A204.1 (cell line): ENCODE measurements around the gene EIF4G3.
"Not testable (repeated sequence)": the region's sequence is repeated elsewhere in the genome, so short reads cannot be mapped to it uniquely, and the experiment has no call there.

Source experiments
- FAIRE-seq: peaks from 2 replicates; lab custom pipeline; 2012; peaks lifted over from hg19 to GRCh38; lab: Jason Lieb, UNC

Gene EIF4G3

DNA sequence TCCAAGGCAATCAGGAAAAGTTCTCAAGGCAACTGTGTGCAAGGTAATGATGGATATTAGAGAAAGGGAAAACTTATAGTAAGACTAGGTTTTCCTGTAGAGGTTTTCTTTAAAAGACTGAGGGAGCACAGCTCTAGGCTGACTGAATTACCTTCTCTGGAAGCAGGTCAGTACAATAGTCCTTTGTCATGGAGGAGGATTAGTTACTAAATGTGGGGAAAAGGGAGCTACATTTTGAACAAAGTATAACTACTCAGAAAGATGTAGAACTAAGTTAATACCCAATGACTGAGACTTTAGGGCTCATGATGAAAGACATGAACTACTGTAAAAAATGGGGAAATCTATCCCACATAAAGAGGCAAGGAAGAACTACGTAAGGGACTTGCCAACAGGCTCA is 241.0 kb downstream of the EIF4G3 start:
- FAIRE-seq, result no peak

DNA sequence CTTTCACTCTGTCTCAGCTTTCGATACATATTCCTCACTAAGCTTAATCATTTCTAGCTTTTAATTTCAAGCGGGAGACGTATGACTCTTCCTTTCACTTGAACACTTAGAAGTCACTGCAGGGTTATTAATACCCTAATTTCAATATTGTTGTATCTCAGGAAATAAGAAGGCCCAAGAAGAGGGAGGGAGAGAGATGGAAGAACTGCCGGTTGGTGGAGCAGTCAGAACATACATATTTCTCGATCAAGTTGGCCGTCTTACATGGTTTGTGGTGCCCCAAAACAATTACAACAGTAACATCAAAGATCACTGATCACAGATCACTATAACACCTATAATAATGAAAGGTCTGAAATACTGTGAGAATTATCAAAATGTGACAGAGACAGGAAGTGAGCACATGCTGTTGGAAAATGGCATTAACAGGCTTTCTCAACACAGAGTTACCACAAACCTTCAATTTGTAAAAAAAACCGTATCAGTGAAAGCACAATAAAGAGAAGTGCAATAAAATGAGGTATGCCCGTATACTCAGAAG is 244.2 kb downstream of the EIF4G3 start:
- no peak for FAIRE-seq

DNA sequence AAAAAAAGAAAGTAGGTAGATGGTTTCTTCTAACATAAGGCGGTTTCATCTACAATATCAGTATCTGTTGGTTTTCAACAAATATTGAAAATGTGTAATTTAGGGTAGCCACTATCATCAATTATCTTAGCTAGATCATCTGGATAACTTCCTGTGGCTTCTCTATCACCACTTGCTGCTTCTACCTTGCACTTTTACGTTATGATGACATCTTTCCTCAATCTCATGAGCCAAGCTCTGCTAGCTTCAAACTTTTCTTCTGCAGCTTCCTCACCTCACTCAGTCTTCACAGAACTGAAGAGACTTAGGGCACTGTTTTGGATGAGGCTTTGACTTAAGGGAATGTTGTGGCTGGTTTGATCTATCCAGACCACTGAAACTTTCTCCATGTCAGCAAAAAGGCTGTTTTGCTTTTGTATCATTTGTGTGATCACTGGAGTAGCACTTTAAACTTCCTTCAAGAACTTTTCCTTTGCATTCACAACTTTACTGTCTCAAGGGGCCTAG is 244.7 kb downstream of the EIF4G3 start:
- FAIRE-seq, result no peak

DNA sequence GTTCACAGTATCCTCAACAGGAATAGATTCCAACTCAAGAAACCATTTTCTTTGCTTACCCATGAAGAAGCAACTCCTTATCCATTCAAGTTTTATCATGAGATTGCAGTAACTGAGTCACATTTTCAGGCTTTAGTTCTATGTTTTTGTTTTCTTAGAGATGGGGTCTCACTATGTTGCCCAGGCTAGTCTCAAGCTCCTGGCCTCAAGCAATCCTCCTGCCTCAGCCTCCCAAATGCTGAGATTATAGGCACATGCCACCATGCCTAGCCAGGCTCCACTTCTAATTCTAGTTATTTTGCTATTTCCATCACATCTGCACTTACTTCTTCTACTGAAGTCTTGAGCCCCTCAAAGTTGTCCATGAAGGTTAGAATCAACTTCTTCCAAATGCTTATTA is 246.3 kb downstream of the EIF4G3 start:
- FAIRE-seq, result no peak

DNA sequence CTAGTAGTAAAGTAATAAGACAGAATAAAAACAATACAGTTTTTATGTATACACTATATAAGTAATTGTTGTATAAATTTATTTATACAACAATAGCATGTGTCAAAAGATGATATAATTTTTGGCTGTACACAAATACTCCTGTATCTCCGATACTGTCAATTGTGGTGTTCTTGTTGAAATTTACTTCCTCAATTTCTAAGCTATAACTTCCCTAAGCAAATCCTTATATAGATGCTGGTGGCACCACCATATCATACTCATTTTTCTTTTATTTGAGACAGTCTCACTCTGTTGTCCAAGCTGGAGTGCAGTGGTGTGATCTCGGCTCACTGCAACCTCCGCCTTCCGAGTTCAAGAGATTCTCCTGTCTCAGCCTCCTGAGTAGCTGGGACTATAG is 248.6 kb downstream of the EIF4G3 start:
- FAIRE-seq, result no peak

DNA sequence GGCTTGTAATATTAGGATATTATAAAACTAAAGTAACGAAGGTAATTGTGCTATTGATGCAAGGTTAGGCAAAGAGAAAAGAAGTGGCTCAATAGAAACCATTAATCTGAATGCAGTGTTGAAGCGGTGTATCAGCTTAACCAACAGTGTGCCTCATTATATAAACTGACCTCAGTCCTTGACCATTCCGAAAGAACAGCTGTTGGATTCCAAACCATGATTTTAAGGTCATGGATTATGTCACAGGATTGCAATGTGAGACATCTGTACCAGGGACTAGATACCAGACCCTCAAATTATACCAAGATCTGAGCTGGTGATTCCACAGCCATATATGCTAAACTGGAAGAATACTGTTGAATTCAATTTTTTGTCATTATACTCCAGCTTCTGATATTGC is 255.4 kb downstream of the EIF4G3 start:
- FAIRE-seq, result no peak

DNA sequence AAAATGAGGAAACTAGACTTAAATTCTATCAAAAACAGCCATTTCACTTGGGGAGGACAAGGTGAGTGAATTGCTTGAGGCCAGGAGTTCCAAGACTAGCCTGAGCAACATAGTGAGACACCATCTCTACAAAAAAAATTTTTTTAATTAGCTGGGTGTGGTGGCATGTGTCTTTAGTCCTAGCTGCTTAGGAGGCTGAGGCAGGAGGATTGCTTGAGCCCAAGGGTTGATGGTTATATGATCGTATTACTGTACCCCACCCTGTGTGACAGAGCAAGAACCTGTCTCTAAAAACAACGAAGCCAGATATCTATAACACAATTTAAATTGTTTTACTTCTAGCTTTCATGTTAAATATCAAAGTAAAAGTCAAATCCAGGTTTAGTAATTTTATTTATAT is 263.5 kb downstream of the EIF4G3 start:
- no peak for FAIRE-seq

DNA sequence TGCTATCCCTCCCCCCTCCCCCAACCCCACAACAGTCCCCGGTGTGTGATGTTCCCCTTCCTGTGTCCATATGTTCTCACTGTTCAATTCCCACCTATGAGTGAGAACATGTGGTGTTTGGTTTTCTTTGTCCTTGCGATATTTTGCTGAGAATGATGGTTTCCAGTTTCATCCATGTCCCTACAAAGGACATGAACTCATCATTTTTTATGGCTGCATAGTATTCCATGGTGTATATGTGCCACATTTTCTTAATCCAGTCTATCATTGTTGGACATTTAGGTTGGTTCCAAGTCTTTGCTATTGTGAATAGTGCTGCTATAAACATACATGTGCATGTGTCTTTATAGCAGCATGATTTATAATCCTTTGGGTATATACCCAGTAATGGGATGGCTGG is 269.2 kb downstream of the EIF4G3 start:
- FAIRE-seq, result not testable (repeated sequence)

DNA sequence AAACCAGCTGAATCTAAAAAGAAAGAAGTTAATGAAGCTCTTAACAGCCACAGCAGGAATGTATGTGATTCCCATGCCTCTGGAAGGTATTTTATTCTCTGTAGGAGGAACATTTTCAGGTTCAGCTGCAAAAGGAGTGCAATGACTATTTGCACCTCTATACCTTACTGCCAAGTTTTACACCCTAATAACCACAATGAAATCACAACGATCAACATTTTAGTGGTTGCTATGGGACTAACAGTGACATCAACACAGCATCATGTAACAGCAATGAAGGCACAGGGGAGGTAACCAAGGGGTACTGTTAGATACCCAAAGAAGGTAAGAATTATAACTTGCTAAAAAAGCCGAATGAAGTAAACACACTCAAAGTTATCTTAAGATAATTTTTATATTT is 273.3 kb downstream of the EIF4G3 start:
- no peak for FAIRE-seq

DNA sequence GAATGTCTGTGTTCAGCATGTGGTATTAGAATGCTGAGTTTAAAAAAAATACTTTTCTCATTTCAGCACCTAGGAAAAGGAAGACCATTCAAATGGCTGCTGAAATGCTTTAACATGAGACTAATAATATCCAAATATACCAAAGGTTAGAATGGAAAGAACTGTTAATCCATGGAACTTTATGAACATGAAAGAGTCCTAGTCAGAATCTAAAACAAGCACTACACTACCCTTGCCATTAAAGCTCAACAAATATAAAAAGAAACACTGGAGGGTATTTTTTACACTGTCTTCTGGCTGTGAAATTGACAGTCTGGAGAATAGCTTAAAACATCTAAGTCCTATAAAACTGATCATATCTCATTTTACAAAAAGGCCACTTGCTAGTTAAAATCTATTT is 276.6 kb downstream of the EIF4G3 start:
- no peak for FAIRE-seq

DNA sequence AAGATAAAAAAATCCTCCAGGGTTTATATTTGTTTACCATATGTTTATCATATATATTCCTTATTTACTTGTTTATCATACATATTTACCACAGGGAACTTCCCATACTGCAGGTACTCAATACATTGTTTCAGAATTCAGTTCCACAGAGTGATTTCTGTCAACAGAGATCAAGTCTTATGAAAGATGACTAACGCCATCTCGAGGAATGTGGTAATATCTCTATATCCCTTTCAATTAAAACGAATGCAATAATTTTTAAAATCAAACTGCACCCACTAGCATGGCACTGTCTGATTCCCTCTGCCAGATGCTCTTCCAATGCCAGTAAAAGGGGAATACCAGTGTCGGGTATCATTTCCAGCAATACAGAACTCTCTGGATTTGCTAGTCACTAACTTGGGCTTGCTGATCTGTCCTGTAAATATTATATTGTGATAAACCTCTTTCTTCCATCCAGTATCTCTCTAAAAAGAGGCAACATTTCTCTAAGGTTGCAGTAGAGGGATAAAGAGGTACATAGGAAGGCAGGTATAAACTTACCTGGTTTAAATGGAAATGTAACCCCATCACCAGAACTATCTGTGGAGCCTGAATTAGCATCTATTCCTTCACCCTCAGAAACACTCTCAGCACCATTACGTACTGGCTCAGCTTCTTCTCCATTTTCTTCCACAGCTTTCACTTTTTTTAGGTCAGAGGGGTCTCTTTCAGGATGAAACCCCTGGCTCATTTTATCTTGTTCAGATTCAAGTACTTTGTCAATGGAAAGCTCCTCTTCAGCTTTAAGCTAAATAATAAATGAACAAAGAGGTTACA is 277.3 kb downstream of the EIF4G3 start:
- no peak for FAIRE-seq

DNA sequence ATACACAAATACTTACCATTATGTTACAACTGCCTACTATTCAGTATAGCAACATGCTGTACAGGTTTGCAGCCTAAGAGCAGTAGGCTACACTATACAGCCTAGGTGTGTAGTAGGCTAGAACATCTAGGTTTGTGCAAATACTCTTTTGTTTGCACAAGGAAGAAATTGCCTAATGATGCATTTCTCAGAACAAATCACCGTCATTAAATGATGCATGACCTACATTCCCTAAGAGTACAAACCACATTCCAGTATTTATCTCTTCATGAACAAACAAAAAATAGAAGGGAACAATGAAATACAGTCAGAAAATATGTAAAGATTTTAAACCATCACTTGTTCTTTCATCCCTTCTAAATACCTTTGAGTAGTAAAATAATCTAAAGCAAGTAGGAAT is 279.9 kb downstream of the EIF4G3 start:
- no peak for FAIRE-seq

DNA sequence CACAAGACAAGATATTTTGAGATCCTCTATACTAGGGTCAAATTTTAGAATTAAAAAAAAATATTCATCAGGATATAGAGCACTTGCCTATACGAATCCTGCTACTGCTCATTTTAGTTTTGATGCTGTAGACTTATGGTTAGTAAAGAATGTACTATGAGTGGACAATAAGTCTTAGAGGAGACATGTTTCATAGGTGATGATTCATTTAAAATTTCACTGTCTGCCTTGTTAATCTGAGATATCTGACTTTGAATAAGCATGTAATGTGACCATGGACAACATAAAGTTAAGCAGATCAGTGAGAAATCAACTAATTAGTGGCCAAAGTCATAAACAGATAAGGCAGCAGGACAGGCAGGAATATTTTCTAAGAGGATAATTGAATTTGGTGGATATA is 282.8 kb downstream of the EIF4G3 start:
- no peak for FAIRE-seq

DNA sequence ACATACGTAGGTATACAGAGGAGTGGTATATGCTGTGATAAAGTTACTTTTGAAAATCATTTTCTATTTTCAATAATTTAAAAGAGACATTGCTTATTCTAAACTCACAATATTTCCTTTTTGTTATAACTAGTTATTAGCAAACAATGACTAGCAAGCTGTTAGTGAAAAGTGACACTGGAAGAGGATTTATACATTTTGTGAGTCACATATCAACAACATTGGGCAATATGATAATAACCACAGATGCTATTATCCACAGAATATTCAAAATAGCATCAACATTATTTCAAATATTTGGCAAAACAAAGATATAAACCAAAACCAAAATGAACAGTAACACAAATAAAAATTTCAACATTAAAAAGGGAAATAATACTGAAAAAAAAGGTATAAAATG is 285.6 kb downstream of the EIF4G3 start:
- FAIRE-seq, result no peak

DNA sequence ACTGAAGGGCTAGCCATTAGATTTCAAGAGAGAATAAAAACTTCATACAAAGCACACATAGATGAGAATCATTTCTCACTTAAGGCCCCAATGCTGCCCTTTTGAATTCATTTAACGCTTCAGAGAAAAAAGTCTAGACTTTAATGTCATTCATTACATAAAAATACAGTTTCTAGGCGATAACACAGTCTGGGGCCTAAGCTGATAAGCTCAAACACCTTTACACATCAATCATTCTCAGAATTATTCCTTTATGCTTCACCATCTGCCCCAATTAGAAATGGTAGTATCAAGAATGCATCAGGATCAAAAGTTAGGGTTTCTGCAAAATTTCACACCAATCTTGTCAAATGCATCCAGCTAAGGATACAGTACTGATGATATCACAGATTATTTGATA is 289.5 kb downstream of the EIF4G3 start:
- FAIRE-seq, result no peak

DNA sequence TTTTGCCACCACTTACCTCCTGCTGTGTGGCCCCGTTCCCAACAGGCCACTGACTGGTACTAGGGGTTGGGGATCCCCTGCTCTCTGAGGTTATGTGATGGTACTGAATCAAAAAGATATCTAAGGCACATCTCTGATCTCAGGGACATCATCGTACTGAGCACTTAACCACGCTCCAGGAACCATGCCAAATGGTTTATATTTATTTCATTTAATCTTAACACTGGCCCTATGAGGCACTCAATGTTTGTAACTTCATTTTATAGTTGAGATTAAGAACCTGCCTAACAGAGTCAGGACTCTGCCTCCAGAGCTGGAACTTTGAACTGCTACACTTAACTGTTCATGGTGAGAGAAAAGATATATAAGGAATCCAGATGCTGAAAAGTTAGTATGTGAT is 291.6 kb downstream of the EIF4G3 start:
- no peak for FAIRE-seq

DNA sequence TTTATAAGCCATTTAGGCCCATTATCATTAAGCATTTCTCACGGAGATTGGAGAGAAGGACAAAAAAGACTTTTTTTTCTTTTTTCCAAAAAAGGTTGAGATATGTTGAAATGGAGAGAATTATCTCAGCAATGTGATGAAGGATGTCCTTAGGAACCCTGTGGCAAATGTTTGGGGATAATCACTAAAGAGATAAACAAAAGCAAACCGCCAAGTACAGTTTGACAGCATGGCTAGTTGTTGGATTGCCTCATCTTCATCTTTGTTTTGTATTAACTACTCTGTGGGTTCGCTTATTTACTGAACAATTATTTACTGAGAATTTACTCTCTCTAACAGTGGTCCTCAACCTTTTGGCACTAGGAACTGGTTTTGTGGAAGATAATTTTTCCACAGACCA is 292.2 kb downstream of the EIF4G3 start:
- no peak for FAIRE-seq

DNA sequence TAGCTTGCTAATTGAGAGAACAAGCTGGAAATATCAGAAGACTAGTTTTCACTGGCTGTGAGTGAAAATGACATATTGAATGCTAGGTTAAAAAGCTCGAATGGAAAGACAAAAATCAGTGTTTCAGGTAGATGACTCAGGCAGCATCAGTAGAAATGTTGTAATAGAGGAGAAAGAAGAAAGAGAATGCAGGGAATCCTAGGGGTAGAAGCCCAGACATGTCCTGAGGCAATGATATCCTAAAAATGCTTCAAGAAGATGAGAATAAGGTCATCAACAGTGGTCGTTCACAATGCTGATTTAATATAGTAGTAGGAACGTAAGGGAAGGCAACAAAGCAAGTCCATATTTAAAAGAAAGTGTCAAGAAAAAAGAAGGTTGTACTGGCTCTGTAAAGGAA is 292.9 kb downstream of the EIF4G3 start:
- no peak for FAIRE-seq

DNA sequence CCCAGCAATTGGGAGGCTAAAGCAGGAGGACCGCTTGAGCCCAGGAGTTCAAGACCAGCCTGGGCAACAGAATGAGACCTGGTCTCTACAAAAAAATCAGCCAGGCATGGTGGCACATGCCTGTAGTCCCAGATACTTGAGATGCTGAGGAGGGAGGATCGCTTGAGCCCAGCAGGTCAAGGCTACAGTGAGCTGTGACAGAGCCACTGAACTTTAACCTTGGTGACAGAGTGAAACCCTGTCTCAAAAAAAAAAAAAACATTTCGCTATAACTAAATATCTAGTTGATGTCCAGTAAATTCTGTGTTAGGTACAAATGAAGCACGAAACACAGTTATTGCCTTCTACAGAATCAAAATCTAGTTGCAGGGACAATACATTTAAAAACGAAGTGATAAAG is 293.9 kb downstream of the EIF4G3 start:
- no peak for FAIRE-seq

DNA sequence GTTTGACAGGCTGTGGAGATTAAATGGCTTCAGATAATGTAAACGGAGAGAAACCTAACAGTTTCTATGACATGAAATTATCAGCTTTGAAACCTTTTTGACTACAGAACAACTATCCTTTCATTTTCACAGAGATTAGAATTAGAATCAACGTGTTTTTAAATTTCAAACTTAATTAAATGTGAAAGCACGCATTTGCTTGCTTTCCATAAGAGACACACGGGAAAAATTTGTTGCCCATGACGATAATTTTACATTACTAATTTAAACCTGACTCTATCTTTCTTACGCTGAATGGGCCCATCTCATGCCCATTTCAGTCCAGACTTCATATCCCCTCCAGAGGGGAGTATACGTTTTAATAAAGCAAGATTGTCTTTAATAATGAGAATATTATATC is 297.9 kb downstream of the EIF4G3 start:
- no peak for FAIRE-seq

DNA sequence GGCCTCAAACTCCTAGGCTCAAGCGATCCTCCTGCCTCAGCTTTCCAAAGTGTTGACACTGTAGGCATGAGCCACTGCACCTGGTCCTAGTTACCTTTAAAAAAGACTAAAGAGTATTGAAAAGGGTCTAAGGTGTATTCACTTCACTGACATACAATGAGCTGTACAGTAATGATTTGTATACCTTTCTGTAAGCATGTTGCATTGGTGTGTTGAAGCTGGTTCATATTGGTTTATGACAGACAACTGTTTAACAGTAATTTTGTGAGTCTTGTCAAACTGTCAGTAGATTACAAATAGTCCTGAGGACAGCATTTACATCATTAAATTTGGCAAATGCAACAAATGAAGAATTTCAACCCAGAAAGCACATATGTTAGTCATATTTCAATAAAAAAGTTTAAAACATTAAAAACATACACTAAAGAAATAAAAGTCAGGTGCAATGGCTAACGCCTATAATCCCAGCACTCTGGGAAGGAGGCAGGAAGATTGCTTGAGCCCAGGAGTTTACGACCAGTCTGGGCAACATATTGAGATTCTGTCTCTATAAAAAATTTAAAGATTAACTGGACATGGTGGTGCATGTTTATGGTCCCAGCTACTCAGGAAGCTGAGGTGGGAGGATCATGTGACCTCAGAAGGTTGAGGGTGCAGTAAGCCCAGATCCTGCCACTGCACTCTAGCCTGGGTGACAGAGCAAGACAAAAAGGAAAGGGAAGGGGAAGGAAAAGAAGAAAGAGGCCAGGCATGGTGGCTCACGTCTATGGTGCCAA is 301.3 kb downstream of the EIF4G3 start:
- FAIRE-seq, result no peak

DNA sequence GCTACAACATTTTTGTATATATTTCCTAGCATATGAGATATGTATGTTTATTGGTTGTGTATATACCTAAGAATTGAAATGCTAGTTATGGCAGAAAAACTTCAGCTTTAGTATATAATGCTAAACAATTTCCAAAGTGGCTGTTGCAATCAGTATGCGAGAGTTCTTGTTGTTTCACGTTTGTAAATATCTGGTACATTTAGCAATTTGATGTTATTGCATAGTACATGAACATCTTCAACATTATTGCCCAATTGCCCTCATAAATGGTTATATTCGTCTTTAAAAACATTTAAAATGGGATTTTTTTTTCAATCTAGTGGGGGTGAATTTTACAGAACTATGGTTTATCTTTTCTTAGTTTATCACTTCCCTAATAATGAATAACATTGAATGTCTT is 303.4 kb downstream of the EIF4G3 start:
- FAIRE-seq, result no peak

DNA sequence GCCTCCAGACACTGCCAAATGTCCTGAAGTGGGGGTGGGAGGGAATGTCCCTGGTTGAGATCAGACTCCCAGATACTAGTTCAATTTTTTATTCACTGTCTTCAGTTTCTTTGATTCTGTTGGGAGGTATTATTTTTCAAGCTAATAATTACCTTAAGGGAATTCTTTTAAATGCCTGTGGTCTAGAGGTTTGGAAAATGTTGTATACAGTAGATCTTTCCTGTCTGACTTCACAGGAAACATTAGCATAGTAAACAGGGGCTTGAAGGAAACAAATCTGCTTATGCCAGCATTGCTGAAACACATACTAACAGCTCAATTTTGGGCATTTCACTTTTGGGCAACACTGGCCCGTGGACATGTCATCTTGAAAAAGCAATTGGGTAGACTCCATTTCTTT is 305.3 kb downstream of the EIF4G3 start:
- no peak for FAIRE-seq
